Measurements from ENCODE around the gene CMPK2.

Gene CMPK2

GRCh38 chr2:6810961-6811360 is 54.7 kb downstream of the CMPK2 start:
- no peak for DNase-seq

DNA sequence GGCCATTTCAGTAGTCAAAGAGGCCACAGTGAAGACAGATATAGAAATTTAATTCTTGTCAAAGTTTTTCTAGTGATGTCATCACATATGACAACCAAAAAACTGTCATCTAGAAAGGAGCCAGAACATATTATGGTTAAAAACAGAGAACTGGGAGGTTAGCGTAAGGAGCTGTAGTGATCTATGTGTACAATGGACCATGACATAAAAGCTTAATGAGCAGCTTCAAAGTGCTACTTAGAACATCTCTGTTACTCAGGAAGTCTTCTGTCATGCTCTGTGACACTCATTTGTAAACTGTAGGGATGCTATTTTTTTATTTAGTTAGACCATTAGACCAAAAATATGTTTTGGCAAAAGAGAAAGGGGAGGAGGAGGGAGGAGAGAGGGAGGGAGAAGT is 57.3 kb downstream of the CMPK2 start:
- no peak for DNase-seq

DNA sequence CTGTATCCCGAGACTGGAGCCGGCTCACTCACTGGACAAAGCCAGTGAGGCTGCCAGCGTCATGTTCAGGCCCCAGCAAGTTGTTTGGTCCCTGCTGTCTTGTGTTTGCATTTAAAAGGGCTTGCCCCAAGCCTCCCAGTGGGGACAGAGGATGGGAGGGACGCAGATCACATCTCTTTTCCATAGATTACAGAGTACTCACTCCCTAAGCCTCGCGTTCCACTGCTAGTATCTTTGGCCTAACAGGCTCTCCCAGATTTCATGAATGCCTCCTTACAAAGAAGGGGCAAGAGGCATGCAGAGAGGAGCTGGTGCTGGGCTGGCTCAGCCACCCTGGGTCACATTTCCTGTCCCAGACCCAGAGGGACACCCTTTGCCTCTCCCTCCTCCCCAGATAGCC is 59.1 kb downstream of the CMPK2 start:
- DNase-seq: no peak

DNA sequence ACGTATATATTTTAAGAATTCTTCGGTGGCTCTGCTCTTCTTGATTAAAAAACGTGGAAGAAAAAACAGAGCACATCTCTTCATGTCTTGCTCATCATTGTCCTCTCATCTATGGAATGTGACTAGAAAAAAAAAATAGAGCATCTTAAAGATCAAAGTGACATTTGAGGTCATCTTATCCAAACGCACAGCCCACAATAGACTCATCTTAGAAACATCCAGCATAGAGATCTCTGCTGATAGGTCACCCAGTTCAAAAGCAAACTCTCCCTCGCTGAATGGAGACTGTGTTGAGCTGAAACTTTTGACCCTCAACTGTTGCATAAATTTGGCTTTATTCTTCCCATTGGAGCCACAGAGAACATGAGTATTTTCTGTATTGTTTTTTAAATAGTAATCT is 65.2 kb downstream of the CMPK2 start:
- DNase-seq: no peak
